HG03354 (cell line): ENCODE results near the gene ZSCAN29.
A peak's percentile ranks its signal among the peaks of the same experiment; 100 is the strongest.
"Not testable (repeated sequence)": the region's sequence is repeated elsewhere in the genome, so short reads cannot be mapped to it uniquely, and the experiment has no call there.

Experiments used
- ATAC-seq: cut with Tn5 transposase; IDR thresholded peaks from one replicate; pipeline ENCODE4 v1.9.1; 2021; ENCODE audit warnings: mild to moderate bottlenecking; ENCODE audit not compliant: unreplicated experiment, poor library complexity, severe bottlenecking

Gene ZSCAN29

DNA sequence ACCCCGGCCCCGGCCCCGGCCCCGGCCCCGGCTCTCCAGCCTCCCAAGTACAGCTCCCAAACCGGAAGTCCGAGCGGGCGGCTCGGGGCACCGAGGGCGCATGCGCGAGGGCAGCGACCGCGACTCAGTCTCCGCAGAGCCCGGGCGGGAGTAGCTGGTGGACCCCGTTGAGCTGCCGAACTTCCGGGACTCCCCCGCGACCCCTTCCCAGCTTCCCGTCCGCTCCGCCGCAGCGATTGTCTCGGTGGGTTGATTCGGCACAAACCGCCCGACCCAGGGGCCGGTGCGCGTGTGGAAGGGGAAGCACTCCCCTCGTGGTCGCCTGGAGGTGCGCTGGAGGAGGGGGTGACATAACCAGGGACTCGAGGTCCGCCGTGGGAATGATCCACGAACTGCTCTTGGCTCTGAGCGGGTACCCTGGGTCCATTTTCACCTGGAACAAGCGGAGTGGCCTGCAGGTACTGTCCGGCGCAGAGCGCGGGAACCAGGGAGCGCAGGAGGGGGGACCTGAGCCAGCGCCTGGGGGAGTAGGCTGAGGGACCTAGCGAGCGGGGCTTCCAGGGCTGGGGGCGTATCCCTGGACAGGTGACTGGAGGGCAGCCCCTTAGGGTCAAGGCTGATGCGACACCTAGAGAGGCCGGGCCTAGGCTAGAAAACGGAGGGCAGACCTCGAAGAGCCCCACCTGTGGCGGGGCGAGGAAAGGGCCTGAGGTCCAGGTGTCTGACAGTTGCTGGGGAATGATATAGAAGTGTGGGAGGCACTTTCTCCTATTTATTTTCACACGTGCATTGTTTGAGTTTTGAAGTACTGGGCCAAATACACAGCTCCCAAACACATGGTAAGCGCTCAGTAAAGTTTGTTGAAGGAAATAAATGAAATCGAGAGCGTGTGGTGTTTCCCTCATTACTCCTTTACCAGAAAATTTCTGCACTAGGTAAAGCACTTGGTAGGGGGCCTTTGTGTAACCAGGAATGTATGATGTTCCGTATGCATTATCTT lies at the start of gene ZSCAN29, which contains the start of gene TUBGCP4:
ZSCAN29 (minus strand) TSS at position 69 of the 1,000 bp plus-strand sequence. CDS start 1,130 bp downstream, outside the sequence.
TUBGCP4 (plus strand) TSS at position 127 of the 1,000 bp plus-strand sequence; CDS start at position 381, 254 bp downstream.
- peak; percentile 78 for ATAC-seq

DNA sequence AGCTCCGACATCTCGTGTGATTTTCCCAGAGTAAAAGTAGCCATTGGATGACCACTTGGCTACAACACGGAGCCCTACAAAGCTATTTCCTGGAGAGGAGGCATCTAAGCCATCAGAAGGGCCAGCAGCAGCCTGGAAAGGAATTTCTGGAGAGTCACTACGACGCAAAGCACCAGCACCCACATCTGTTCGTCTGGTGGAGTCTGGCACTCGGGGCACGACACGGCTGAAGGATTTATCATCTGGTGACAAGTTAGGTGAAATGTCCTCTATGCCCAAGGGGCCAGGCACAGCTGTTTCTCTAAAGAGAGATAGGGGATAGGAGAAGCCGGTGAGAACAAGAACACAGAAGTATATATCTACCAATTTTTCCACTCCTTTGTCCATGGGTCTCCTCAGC lies 49.6 kb upstream of the ZSCAN29 start:
- ATAC-seq, result no peak

DNA sequence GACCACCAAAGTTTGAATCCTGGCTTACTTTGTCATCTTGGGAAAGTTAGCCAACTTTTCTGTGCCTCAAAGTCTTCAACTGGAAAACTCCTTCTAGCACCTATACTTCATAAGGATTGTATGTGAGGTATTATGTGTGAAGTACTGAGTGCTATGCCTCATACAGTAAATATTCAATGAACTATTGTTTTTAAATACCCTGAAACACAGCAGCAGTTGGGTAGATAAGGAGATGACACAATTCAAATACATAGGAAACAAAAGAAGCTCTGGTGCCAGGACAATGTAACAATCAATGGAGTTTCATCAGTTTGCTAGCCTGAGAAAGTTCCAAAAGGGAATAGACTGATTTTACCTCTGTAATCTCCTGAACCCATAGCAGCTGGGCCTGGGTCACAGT lies 43.4 kb upstream of the ZSCAN29 start:
- no peak for ATAC-seq

DNA sequence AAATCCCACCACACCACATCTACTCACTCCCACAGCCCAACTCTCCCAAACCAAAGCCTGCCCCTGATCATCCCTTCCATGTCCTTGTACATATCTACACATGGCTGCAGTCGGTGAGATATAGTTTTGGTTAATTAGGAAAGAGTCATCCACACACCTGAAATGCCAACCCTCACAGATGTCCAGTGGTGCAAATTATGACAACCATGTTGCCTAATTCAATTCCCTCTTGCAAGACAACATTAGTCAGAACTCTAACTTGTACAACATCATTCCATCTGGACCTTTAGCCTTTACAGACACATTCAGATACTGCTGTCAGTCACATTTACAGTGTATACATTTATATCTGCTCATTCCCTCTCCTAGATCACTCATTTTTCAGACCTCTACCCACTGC lies 41.3 kb upstream of the ZSCAN29 start:
- no peak for ATAC-seq

DNA sequence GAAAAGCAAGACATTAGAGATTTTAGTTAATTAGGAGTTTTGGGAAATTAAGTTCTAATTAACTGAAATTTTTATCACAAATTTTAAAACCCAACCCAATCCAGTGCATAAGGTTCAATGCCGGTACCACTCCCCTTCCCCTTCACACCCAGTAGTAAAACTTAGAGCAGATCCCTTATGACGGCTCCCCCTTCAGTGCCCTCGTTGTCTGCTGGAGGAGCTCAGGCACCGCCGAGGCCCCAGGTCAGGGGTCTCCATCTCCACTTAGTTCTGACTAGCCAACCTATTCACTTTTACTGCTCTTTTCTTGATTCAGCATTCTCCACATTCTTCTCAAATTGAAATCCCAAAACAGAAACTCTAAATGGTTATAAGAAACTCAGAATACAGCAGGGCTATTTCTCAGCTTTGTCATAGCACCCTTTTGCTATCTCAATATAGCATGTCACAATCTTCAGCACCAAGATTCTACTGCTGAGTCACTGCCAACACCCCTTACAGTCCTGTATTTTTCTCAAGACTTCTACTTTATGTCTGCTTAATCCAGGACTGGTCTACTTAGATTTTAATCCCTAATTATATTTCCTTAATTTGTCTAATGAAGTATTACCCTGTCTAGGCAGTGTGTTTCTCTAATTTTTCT lies 39.9 kb upstream of the ZSCAN29 start:
- ATAC-seq, result no peak

DNA sequence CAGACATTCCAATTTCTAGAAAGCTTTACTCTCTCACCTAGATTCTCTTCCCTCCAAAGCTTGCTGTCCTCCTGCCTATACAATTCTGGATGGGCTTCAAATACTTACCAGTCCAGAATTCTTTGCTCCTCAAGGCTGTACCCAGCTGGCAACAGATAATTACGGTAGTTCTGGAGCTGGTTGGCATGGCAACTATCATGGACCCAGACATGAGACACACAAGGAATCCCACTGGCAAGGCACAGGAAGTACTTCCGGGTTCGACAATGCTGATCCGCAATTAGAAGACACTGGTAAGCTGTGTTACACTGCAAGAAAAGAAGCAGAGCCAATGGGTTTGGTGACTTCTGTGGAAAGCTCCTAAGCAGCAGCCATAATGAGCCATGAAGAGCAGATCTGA lies 37.9 kb upstream of the ZSCAN29 start:
- ATAC-seq, result no peak

DNA sequence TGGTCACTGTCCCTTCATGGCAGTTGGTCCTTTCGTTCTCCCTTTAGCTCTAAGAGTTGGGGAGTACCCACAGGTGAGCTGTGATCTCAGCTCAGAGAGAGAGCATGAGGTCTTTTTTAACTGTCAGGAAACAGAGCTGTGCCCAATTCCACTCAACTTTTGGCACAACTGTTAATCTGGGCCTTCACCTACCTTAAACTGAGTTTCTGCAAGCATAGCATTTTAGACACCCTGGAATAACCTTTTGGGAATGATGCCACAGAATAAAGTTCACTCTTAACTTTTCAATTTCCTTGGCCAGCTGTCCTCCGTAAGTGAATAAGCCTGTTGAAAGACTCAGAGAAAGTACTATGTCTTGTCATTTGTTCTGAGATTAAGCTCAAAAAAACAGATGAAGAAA lies 36.0 kb upstream of the ZSCAN29 start:
- no peak for ATAC-seq

DNA sequence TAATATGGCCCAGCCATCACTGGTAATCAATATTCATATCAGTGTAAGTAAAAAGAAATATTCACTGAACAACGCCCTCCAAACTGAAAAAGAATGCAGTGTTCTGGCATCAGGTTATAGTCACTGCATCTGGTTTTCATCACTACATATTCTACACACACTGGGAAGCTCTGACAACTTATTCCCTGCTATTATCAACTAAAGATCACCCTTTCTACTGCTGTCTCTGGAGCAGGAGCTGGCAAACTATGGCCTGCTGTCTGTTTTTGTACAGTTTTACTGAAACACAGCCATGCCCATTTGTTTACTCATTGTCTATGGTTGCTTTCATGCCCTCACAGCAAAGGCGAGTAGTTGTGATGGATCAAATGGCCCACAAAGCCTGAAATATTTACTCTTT lies 35.3 kb upstream of the ZSCAN29 start:
- ATAC-seq, result no peak

DNA sequence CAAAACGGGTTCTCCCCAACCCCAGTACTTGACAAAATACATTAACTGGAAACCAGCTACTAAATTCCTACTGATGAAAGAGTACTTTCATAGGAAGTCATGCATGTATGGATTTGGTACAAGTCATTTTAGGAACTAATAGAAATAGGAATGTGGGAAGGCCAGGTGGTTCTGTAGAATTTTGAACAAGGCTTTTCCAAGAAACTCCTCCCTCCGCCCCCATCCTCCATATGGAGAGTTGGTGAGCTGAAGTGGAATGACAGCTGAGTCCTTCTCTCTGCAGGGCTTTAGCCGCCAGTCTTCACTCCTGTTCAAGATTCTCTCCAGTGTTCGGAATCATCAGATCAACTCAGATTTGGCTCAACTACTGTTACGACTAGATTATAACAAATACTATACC lies 33.3 kb upstream of the ZSCAN29 start:
- no peak for ATAC-seq

DNA sequence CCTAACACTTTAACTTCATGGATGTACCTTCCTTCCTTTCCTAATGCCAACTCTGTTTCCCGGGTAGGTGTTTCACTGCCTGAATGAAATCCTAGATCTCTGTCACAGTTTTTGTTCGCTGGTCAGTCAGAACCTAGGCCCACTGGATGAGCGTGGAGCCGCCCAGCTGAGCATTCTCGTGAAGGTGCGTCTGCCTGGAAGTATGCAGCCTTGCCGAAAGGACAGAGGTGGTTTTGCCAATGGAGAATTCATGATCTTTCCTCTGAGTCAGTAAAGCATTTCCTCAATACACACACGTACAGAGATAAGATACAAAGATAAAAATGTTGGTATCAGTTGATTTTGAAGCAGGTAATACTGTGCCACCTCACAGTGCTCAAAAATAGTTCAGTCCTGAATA lies 32.8 kb upstream of the ZSCAN29 start:
- no peak for ATAC-seq

DNA sequence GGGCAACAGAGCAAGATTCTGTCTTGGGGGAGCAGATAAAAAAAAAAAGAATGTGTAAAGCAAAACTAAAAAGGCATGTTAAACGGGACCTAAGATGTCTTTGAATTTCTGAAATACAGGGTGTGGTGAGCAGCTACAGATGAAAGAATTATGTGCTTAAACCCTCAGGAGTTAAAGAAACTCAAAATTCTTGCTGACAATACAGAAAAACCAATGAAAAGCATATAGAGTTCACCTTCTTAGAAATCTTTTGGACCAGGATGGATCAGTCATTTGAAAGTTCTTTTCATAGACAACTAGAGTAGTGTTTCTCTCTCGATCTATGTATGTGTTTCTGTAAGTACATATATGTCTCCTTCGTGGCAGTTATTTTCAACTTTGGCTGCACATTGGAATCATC lies 31.4 kb upstream of the ZSCAN29 start:
- ATAC-seq, result no peak

DNA sequence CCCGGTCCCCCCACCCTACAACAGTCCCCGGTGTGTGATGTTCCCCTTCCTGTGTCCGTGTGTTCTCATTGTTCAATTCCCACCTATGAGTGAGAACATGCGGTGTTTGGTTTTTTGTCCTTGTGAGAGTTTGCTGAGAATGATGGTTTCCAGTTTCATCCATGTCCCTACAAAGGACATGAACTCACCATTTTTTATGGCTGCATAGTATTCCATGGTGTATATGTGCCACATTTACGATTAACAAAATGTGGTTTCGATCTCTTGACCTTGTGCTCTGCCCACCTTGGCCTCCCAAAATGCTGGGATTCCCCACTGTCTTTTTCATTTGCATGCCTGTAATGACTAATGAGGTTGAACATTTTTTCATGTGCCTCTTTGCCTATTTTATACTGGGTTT lies 22.7 kb upstream of the ZSCAN29 start:
- not testable (repeated sequence) for ATAC-seq

DNA sequence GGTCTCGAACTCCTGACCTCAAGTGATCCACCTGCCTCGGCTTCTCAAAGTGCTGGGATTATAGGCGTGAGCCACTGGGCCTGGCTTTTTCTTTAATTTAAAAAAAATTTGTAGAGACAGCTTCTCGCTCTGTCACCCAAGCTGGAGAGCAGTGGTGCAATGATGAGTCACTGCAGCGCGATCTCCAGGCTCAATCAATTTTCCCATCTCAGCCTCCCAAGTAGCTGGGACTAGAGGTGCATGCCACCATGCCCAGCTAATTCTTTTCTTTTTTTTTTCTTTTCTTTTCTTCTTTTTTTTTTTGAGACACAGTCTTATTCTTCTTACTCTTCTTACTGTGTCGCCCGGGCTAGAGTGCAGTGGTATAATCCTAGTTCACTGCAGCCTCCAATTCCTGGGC lies 19.9 kb upstream of the ZSCAN29 start:
- no peak for ATAC-seq

DNA sequence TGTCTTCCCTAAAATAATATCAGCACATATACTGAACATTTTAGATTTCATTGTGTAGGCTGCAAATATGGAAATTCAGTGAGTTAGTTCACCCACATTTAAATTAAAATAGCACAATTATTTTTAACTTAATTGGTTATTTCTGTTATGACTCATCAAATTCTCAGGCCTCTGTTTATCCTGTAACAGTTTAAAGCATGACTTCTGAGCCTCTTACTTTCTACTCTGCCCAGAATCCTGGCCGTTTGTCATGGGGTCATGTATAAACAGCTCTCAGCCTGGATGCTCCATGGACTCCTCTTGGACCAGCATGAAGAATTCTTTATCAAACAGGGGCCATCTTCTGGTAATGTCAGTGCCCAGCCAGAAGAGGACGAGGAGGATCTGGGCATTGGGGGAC lies 12.2 kb upstream of the ZSCAN29 start:
- no peak for ATAC-seq

DNA sequence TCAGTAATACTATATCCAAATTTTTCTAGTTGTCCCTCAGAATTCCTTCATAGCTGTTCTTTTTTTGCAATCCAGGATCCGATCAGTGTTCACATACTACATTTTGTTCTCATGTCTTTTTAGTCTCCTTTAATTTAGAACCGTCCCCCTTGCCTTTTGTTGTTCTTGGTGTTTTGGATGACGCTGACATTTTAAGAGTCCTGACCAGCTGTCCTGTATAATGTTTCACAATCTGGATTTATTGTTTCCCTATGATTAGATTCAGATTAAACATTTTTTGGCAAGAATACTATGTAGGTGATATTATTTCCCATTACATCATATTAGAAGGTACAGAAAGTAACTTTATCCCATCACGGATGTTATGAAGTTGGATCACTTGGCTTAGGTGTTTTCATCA lies 11.5 kb upstream of the ZSCAN29 start:
- ATAC-seq, result no peak

DNA sequence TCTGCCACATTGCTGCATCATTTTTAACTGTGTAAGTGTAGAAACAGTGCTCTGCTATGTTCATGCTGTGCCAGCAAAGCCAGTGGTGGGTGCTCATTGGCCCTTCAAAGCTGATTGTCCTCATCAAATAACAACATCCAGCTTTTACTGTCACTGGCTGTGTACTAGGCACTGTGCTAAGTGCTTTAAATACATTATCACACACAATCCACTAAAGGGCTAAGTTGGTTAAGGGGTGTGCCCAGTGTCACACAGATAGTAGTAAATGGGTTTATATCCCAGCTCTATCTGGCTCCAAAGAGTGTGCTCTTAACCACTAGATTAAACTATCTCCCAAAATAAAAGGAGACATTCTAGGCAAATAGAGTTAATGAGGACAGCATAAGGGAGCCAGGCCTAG lies 7.8 kb upstream of the ZSCAN29 start:
- ATAC-seq, result no peak

DNA sequence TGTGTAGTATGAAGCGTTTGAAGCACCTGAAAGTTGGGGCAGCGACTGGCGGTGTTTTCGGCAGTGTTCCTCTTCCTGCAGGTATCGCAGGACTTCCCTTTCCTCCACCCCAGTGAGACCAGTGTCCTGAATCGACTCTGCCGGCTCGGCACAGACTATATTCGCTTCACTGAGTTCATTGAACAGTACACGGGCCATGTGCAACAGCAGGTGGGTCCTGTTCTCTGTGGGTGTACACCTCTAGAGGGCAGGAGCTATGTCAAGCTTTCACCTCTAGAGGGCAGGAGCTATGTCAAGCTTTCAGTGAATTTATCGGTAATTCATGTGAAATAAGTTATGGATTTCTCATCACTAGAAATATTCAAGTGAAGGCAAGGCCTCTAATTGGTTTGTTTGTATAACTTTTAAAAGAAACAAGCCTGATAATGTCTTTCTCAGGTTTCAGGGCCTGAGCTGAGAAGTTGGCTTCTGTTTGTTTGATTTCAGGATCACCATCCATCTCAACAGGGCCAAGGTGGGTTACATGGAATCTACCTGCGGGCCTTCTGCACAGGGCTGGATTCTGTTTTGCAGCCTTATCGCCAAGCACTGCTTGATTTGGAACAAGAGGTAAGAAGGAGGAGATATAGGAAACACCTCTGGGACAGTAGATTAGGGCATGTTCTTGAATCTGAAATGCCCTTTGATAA lies 5.3 kb upstream of the ZSCAN29 start:
- no peak for ATAC-seq

DNA sequence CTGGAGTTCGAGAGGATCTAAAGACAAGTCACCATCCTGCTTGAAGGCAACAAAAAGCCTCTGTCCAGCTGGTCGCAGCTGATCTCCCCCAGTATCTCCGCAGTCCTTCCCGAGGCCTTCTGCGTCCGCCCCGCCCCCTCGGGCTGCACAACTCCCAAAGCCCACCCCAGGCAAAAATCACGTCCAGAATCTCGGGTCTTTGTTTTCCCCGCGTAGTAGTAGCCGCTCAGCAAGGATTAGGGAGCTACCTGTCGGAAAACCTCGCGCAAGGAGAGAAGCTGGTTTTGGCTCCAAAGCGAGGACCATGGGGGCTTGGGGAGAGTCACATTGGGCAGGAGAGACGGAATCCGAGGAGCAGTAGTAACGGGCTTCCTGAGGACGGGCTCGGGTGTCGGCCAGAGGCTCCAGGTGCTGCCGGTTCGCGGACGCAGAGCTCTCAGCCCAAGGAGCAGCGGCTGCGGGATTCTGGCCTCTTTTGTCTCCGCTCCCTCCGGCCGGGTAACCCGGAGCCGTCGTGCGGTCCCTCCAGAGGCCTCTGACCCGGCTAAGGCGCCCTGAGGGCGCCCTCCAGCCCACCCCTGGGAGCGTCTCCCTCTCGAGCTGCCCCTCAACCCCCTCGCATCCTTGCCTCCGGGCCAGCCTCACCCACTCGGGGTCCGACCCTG lies 401 bp downstream of the ZSCAN29 start:
- ATAC-seq, result peak; percentile 45

DNA sequence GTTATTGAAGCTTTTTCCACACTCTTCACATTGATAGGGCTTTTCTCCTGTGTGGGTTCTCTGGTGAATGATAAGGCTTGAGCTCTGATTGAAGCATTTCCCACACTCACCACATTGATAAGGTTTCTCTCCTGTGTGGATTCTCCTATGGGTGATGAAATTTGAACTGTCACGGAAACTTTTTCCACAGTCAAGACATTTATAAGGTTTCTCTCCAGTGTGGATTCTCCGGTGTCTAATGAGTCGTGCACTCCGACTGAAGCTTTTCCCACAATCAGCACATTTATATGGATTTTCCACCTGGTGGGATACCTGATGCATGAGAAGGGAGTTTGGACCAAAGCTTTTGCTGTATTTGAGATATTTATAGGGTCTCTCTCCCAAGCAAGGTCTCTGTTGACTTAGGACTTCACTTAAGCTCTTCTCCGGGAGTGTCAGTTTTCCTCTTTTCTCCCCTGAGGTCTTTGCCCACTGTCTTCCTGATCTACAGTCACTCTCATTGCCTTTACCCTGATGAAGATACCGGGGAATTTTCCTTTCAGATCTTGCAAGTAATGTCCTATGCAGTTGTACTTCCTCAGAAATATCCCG lies 9.4 kb downstream of the ZSCAN29 start:
- no peak for ATAC-seq
